GM23338 (cell line): ENCODE measurements around the gene TRDMT1.

Experiments
- EZH2 ChIP-seq: fragments of 200-600 bp; sonication (generic); IDR thresholded peaks from one replicate; pipeline ENCODE4 v1.8.0; 2017; ENCODE audit warnings: antibody characterized with exemption, mild to moderate bottlenecking, low read depth; ENCODE audit not compliant: unreplicated experiment
- EZH2phosphoT487 ChIP-seq: fragments of 200-600 bp; sonication (generic); IDR thresholded peaks from one replicate; pipeline ENCODE4 v1.8.1; 2018; ENCODE audit warnings: antibody characterized with exemption; ENCODE audit not compliant: unreplicated experiment
- POLR2AphosphoS5 ChIP-seq: IDR thresholded peaks from 2 replicates; pipeline ENCODE4 v1.6.1; 2016; ENCODE audit warnings: antibody characterized with exemption, low read depth
- STAT1 ChIP-seq: IDR thresholded peaks from one replicate; pipeline ENCODE4 v1.6.1; 2016; ENCODE audit warnings: antibody characterized with exemption; ENCODE audit not compliant: unreplicated experiment
- TF ChIP-seq, protein P1 (sequence below), 2 experiments: fragments of 200-600 bp in 1 of 2; sonication (generic) in 1 of 2; conservative IDR thresholded peaks; 2 replicates each; pipeline versions ENCODE4 v1.5.1 to v1.6.1; 2016 to 2017; ENCODE audit warnings: antibody characterized with exemption in 2 of 2, low read depth in 2 of 2, mild to moderate bottlenecking in 2 of 2, moderate library complexity in 1 of 2

DNA sequence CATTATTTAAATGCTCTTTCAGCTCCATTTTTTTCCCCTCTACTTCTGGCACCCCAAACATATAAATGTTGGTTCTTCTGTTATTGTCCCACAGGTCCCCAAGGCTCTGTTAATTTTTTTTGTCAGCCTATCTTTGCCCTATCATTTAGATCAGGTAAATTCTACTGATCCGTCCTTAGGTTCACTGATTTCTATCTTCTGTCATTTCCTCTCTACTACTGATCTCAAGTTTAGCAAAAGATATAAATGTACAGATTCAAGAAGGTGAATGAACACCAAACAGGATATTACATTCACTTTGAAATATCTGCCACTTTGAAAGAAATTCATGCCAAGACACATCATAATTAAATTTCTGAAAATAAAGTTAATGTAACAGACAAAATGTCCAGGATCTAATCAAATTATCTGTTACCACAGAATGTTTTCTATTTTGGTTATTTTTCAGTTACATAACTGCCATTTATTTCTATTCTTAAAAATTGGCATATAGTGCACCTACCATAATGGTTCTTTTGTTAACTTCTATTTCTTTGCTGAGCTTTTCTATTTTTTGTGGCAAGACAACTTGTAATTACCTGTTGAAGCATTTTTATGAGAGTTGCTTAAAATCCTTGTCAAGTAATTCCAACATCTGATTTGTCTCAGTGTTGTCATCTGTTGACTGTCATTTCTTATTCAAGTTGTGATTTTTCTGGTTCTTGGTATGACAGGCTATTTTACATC lies 59.8 kb downstream of the TRDMT1 start:
- TF ChIP-seq, protein P1, sequence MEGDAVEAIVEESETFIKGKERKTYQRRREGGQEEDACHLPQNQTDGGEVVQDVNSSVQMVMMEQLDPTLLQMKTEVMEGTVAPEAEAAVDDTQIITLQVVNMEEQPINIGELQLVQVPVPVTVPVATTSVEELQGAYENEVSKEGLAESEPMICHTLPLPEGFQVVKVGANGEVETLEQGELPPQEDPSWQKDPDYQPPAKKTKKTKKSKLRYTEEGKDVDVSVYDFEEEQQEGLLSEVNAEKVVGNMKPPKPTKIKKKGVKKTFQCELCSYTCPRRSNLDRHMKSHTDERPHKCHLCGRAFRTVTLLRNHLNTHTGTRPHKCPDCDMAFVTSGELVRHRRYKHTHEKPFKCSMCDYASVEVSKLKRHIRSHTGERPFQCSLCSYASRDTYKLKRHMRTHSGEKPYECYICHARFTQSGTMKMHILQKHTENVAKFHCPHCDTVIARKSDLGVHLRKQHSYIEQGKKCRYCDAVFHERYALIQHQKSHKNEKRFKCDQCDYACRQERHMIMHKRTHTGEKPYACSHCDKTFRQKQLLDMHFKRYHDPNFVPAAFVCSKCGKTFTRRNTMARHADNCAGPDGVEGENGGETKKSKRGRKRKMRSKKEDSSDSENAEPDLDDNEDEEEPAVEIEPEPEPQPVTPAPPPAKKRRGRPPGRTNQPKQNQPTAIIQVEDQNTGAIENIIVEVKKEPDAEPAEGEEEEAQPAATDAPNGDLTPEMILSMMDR (conservative IDR thresholded peaks at IDR 0.05; ENCODE audit: low read depth in 2 of 2) = no peak
- no peak for TF ChIP-seq STAT1
- no peak for TF ChIP-seq EZH2
- no peak for TF ChIP-seq POLR2AphosphoS5
- no peak for TF ChIP-seq EZH2phosphoT487
